NCI-H345 treated with DMSO at 0.1 percent for 48 hours (cell line): ENCODE data around the gene PRPSAP1.
"Not testable (repeated sequence)": the region's sequence is repeated elsewhere in the genome, so short reads cannot be mapped to it uniquely, and the experiment has no call there.

ENCODE experiments used
- DNase-seq: peaks from one replicate; lab custom pipeline; 2025; ENCODE audit not compliant: unreplicated experiment; lab: John Stamatoyannopoulos, UW

Gene PRPSAP1

DNA sequence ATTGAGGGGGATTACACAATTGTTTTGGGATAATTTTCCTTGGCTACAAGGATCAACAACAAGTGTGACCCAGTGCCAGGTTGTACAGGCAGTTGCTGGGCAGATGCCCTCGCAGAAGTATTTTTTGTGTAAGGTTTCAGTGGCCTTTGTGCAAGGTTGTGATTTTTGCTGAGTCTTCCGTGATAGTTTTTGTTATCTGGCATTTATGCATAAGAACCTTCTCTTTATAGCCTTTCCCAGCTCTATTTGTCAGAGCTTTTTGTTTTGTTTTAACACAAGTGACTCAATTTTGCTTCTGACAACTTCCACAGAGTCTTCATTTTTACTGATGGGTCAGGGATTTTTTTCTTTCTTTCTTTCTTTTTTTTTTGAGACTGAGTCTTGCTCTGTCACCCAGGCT lies 6.7 kb upstream of the PRPSAP1 start:
- DNase-seq = no peak

DNA sequence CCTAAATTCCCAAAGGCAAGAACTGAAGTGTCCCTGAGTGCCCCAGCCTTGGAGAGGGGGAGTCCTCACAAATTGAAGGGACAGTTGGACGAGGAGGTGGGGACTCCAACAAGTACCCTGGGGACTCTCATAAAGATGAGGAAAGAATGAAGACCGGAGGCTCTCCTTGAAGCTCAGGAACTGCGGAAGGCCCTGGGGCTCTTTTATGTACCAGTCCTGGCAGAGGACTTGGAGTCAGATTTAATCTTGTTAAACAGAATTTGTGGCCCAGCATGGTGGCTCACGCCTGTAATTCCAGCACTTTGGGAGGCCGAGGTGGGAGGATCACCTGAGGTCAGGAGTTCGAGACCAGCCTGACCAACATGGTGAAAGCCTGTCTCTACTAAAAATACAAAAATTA lies 6.1 kb upstream of the PRPSAP1 start:
- not testable (repeated sequence) for DNase-seq

DNA sequence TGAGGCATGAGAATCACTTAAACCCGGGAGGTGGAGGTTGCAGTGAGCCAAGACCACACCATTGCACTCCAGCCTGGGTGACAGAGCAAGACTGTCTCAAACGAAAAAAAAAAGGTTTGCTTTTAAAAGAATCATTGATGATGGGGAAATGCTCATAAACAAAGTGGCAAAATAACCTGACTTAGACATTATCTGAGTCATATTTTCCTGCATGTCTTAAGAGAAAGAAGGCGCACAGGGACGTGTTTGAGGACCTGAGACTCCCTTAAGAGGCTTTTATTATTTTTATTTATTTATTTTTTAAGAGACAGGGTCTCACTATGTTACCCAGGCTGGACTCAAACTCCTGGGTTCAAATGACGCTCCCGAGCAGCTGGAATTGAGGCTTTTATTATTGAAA lies 5.7 kb upstream of the PRPSAP1 start:
- no peak for DNase-seq

DNA sequence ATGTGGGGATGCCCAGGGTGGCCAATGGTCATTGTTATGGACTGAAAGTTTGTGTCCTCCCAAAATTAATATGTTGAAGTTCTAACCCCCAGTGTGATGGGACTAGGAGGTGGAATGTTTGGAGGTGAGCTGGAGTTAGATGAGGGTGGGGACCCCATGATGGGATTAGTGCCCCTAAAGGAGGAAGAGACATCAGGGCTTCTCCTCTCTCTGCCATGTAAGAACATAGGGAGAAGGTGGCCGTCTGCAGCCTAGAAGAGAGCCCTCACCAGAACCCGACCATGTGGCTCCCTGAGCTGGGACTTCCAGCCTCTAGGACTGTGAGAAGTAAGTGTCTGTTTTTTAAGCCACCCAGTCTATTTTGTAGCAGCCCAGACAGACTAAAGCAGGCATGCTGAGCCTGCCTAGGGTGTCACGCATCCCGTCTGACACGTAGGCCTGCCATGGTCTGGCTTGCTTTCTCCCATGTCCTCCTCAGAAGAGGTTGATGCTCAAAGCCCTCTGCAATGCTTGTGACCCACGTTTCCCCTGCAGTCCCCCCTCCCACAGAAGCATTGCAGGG lies 4.0 kb upstream of the PRPSAP1 start:
- no peak for DNase-seq

DNA sequence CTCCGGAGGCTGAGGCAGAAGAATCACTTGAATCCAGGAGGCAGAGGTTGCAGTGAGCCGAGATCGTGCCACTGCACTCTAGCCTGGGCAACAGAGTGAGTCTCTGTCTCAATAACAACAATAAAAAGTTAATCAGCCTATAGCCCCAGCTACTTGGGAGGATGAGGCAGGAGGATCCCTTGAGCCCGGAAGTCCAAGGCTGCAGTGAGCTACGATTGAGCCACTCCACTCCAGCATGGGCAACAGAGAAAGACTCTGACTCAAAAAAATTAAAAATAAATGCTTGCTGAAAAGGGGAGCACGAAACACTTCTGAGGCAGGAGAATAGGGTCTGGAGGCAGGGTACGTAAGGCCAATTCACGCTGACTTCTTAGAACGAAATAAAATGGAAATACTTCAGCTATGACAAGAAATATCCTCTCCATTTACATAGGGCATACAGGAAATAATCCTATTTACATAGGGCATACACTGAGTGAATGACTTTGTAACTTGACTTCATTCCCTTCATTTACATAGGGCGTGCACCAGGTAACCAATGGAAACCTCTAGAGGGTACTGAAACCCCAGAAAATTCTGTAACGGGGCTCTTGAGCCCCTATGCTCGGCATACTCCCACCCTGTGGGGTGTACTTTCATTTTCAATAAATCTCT lies 3.2 kb upstream of the PRPSAP1 start:
- DNase-seq = no peak

DNA sequence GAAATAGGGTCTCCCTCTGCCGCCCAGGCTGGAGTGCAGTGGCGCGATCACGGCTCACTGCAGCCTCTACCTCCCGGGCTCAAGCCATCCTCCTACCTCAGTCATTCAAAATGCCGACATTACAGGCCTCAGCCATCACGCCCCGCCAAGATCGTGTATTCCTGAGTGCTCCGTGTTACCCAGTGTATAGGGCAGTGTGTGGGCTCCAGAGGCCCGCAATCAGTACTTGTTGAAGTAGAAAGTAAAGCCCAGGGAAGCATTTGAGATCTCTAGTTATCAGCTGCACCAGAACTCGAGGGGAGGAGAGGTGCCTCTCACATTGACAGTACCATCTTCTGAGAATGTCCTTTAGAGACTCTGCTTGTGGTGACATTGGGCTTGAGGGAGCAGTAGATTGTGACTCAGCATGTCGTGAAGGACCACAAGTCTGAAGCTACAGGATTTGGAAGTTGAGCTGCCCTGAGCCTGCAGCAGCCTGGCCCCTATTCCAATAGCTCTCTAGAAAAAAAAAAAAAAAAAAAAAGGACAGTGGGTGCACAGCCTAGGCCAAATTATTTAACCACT lies 1.1 kb upstream of the PRPSAP1 start:
- DNase-seq = no peak

DNA sequence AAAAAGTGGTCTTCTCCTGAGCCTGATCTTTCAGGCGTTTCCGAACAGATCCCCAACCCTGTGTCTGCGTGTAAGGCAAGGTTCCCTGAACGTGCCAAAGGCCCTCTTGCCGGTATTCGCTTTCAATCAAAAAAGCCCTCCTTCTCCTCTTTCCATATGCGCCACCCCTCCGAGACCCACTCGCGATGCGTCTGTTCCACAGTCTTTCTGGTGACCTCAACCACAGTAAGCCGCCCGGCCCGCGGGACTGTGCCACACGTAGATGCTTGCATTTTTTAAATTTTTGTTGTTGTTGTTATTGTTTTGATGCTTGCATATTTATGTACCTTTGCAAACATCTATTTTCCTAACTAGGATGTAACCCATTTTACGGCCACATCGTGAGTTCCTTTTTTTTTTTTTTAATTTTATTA lies 607 bp upstream of the PRPSAP1 start:
- no peak for DNase-seq

DNA sequence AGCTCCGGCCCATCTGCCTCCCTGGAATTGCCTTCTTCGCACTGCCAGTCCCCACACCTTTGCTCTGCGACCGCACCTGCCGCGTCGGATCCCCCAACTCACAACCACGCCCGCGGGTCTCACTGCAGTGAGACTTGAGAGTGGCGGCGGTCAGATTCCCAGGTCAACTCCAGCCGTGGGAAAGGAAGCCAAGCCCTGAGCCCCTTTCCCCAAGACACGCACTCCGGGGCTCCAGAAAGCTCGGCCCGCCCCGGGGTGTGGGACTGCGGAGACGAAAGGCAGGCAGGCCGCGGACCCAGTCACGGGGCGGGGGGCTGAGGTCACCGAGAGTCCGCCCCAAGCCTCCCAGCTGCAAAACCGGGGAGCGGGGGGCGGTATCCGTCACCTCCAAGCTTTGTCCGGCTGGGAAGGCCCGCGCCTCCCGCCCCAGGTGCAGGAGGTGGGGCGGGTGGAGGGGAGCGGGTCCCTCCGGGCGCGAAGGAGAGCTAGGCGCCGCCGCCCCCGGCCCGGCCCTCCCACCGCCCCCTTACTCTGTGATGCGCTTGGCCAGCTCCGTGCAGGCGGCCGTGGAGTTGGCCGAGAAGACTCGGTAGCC lies 615 bp downstream of the PRPSAP1 start:
- DNase-seq = no peak

DNA sequence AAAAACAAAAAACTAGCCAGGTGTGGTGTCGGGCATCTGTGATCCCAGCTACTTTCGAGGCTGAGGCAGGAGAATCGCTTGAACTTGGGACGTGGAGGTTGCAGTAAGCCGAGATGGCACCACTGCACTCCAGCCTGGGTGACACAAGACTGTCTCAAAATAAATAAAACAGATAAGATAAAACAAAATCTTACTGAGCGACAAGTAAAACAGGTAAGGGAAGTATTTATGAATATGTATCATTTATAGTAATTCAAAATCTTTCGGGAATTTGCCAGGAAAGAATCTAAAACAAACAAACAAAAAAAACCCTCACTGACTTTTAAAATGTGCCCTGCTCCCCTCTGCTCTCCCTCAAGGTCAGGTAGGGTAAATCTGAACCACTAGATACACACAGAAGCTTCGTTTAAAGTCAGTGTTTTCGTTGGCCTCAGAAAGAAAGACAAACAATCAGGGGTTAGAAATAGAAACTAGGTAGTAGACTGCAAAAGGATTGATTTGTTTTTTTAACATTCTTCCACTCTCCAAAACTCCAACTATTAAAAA lies 2.1 kb downstream of the PRPSAP1 start:
- no peak for DNase-seq

DNA sequence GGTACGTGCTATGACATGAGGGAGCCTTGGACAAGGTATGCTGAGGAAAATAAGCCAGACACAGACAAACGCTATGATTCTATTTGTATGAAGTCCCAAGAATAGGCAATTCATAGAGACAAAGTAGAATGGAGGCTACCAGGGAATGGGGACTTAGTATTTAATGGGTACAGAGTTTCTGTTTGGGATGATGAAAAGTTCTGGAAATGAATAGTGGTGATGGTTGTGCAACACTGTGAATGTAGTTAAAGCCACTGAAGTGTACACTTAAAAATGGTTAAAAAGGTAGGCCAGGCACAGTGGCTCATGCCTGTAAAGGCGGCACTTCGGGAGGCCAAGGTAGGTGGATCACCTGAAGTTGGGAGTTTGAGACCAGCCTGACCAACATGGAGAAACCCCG lies 3.3 kb downstream of the PRPSAP1 start:
- no peak for DNase-seq

DNA sequence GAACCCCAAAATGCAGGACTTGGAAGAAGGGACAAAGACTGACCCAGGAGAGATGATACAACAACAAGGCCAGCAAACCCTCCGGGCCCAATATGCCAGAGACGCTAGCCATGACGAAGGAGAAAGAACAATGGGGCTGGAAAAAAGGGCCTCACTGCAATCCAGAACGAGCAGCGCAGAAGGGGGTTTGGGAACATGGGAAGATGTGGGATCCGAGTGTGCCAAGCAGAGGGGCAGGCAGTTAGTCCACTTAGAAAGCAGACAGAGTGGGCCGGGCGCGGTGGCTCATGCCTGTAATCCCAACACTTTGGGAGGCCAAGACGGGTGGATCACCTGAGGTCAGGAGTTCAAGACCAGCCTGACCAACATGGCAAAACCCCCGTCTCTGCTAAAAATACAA lies 6.8 kb downstream of the PRPSAP1 start:
- DNase-seq = not testable (repeated sequence)

DNA sequence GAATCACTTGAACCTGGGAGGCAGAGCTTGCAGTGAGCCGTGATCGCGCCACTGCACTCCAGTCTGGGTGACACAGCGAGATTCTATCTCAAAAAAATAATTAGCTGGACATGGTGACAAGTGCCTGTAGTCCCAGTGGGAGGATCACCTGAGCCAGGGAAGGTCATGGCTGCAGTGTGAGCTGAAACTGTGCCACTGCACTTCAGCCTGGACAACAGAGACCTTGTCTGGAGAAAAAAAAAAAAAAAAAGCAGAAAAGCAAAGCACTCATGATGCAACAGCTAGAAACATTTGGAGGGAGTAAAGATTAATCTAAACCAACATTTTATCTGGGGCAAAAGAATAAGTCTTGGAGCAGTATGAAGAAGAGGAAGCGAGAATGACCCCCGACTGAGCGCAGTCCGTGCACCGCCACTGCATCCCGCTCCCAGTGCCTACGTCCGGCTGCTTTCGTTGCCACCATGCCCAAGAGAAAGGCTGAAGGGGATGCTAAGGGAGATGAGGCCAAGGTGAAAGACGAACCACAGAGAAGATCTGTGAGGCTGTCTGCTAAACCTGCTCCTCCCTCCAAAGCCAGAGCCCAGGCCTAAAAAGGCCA lies 8.2 kb downstream of the PRPSAP1 start:
- no peak for DNase-seq

DNA sequence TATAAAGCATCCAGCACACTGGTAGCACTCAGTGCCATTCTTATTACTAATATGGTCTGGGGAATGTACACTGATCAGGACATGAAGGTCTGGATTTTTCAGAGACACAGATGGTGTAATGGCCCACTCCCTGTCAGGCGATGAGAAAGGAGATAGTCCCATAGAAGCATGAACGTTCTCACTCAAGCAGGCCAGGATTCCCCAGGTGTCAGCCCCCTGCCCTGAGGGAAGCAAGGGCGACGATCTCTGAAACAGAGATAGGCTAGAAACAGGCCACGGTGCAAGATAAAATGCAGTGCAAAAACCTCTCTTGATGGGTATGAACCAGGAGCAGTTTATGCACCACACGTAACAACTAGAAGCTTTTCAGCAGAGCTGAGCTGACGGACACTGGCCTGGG lies 10.6 kb downstream of the PRPSAP1 start:
- DNase-seq = no peak

DNA sequence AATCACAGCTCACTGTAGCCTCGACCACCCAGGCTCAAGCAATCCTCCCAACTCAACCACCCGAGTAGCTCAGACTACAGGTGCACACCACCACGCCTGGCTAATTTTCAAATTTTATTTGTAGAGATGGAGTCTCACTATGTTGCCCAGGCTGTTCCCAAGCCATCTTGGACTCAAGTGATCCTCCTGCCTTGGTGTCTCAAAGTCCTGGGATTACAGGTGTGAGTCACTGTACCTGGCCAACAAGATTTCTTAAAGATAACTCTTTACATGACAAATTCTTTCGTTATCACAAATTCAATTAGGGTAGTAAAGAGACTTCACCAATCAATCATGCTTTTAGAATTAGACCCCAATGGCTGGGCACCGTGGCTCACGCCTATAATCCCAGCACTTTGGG lies 12.4 kb downstream of the PRPSAP1 start:
- DNase-seq = no peak

DNA sequence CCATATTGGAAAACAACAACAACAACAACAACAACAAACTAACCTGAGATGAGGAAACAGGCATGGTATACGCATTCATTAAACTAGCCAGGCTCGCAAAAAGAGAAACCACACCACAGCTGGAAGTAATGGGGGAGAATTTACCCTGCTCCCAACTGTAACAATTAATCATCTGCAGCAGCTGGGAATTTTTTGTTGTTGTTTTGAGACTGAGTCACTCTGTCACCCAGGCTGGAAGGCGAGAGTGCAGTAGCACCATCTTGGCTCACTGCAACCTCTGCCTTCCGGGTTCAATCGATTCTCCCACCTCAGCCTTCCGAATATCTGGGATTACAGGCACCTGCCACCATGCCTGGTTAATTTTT lies 16.3 kb downstream of the PRPSAP1 start:
- DNase-seq = no peak

DNA sequence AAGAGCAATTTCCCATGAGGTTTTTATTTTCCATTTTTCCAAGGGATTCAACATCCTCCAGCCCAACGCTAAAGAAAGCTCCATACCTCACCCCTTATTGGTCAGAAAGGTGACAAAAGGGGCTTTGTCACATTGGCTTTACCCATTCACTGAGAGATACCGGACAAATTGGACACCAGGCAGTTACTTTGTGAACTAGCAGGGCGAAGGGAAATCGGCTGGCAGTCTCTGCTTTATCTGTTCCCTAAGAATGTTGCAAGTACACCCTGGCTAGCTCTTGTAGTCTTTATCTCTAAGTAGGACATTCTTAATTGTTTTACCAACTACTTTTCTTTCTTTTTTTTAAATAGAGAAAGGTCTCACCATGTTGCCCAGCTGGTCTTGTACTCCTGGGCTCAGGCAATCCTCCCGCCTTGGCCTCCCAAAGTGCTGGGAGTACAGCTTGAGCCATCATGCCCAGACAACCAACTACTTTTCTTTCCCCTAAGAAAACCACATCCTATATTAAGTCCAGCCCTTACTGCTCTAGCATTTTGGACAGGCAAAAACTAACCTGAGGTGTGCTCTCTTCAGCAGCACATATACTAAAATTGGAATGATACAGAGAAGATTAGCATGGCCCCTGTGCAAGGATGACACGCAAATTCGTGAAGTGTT lies 16.8 kb downstream of the PRPSAP1 start:
- no peak for DNase-seq

DNA sequence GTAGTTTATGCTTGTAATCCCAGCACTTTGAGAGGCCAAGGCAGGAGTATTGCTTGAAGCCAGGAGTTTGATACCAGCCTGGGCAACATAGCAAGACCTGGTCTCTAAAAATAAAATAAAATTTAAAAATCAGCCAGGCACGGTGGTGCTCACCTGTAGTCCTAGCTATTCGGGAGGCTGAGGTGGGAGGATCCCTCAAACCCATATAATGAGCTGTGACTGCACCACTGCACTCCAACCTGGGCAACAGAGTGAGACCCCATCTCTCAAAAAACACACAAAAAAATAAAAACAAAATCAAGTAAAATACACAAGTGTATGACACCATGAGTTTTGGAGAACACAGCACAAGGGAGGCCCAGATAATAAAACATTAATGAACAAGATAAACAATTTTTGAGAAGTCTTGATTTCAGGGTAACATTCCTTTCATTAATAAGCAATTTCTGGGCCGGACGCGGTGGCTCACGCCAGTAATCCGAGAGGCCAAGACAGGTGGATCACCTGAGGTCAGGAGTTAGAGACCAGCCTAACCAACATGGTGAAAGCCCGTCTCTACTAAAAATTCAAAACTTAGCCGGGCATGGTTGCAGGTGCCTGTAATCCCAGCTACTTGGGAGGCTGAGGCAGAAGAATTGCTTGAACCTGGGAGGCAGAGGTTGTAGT lies 17.9 kb downstream of the PRPSAP1 start:
- no peak for DNase-seq

DNA sequence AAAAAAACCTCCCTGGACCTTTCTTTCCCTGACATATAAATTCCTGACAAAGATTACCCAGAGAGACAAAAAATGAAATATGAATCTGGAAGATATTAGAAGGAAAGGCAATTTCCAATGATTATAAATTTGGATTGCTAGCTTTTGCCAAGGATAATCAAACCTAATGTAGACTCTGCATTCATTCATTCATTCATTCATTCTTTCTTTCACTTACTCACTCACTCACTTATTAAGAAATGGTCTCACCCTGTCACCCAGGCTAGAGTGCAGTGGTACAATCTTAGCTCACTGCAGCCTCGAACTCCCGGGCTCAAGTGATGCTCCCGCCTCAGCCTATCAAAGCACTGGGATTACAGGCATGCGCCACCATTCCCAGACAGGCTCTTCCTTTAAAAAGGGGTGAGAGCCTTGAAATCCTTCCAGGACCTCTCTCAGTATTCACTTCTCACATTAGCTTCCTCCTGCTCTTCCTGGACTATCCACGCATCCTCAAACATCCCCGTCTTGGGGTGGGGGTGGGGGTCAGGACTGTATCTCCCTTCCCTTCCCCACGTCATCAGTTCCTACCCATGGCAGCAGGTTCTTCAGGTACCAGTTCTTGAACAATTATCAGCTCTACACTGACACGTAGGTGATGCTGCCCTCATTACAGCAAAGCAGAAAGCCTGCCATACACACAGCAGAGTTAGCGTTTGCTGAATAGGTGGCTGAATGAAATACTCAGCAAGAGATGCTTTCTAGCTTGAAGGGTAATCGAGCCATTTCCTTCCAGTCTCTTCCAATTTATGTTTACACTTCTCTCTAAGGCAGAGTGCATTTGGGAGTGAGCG lies 19.8 kb downstream of the PRPSAP1 start:
- DNase-seq = no peak

DNA sequence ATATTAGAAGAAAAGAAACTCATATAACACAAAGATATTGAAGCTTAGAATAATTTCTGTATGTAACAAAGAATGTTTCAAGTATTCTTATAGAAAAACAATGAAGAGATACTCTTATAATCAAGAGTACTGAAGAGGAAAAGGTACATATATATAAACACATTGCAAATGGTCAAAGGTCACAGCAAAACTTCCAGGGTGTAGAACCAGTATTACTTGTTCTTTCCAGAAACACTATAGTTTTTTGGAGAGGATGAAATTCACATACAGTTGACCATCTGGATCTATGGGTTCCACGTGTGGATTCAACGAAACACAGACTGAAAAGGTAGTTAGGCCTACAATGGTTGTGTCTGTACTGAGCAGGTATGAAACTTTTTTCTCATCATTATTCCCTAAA lies 22.6 kb downstream of the PRPSAP1 start:
- no peak for DNase-seq

DNA sequence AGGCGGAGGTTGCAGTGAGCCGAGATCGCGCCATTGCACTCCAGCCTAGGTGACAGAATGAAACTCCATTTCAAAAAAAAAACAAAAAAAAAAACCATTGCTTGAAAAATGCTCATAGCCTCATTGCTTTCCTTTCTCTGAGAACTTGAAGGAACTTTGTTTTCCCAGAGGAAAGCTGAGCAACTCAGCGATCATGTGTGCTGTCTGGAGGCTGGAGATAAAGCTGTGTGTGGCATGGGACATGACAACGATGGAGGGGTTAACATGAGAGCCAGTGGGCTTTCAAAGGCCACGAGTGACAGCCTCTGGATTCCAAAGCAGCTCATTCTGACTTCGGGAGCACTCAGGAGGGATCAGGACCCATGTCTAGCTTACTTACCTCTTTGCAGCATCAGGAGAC lies 24.1 kb downstream of the PRPSAP1 start:
- DNase-seq = no peak
